ENCODE results near the gene RAD54L2.
"Not testable (repeated sequence)": the region's sequence is repeated elsewhere in the genome, so short reads cannot be mapped to it uniquely, and the experiment has no call there.

Gene RAD54L2

GRCh38 chr3:51539291-51539941, 897 bp downstream of the RAD54L2 start:
- peak; percentile 52 for DNase-seq

- DNase-seq = not testable (repeated sequence)
Observed at GRCh38 chr3:51542596-51542995, 4.1 kb downstream of the RAD54L2 start.

- no peak for DNase-seq
Observed at GRCh38 chr3:51544011-51544775, 5.7 kb downstream of the RAD54L2 start.

GRCh38 chr3:51547274-51547673, 8.8 kb downstream of the RAD54L2 start:
- DNase-seq = no peak

GRCh38 chr3:51549311-51549710, 10.8 kb downstream of the RAD54L2 start:
- no peak for DNase-seq

- DNase-seq = no peak
Observed at GRCh38 chr3:51550080-51550819, 11.7 kb downstream of the RAD54L2 start.

- no peak for DNase-seq
Observed at GRCh38 chr3:51557993-51558392, 19.5 kb downstream of the RAD54L2 start.

GRCh38 chr3:51559411-51559888, 20.9 kb downstream of the RAD54L2 start:
- DNase-seq = no peak

- no peak for DNase-seq
Observed at GRCh38 chr3:51559961-51560360, 21.4 kb downstream of the RAD54L2 start.

GRCh38 chr3:51562403-51562802, 23.9 kb downstream of the RAD54L2 start:
- DNase-seq = not testable (repeated sequence)

- DNase-seq = no peak
Observed at GRCh38 chr3:51568036-51568435, 29.5 kb downstream of the RAD54L2 start.

- no peak for DNase-seq
Observed at GRCh38 chr3:51568996-51569395, 30.5 kb downstream of the RAD54L2 start.

- DNase-seq = no peak
Observed at GRCh38 chr3:51578238-51578637, 39.7 kb downstream of the RAD54L2 start.

GRCh38 chr3:51580418-51580817, 41.9 kb downstream of the RAD54L2 start:
- no peak for DNase-seq

- no peak for DNase-seq
Observed at GRCh38 chr3:51581524-51581923, 43.0 kb downstream of the RAD54L2 start.

- DNase-seq = no peak
Observed at GRCh38 chr3:51585197-51585596, 46.7 kb downstream of the RAD54L2 start.

GRCh38 chr3:51585871-51586270, 47.4 kb downstream of the RAD54L2 start:
- DNase-seq = no peak
